Measurements from ENCODE around the gene USP47.

Gene USP47

DNA sequence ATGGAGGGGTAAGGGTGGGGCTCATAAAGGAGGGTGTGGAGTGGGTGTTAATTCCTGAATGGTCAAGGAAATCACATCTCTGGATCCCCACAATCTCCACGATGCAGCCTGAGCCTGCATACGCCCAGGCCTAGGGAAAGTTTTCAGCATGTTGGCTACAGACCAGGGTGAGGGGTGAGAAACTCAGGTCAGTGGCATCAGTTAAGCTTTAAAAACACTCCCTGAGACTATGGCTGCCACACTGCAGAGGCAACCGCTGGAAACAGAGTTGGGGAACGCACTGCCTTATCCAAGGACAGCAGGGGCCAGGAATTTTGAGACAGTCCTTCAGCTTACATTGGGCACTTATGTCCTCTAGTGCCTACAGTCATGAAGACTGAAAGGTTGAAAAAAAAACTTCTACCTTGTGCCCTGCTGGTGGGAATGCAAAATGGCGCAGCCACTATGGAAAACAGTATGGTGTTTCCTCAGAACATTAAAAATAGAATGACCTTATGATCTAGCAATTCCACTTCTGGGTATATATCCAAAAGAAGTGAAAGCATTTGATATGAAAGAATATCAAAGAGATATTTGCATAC lies 147.0 kb downstream of the USP47 start:
- H3K27ac ChIP-seq (ENCODE audit: poor library complexity, severe bottlenecking) = peak overlapping the region; percentile 52
- H3K27me3 ChIP-seq (ENCODE audit: insufficient read depth, poor library complexity, severe bottlenecking) = no peaks in the 10 kb centered on the region
- peaks cover 44% of the 10 kb centered on the region for H3K36me3 ChIP-seq (ENCODE audit: low read depth)
- ATAC-seq (ENCODE audit: low read depth) (no peak), DNase-seq (ENCODE audit: low spot score) (no peak)
- TF ChIP-seq, protein P1, sequence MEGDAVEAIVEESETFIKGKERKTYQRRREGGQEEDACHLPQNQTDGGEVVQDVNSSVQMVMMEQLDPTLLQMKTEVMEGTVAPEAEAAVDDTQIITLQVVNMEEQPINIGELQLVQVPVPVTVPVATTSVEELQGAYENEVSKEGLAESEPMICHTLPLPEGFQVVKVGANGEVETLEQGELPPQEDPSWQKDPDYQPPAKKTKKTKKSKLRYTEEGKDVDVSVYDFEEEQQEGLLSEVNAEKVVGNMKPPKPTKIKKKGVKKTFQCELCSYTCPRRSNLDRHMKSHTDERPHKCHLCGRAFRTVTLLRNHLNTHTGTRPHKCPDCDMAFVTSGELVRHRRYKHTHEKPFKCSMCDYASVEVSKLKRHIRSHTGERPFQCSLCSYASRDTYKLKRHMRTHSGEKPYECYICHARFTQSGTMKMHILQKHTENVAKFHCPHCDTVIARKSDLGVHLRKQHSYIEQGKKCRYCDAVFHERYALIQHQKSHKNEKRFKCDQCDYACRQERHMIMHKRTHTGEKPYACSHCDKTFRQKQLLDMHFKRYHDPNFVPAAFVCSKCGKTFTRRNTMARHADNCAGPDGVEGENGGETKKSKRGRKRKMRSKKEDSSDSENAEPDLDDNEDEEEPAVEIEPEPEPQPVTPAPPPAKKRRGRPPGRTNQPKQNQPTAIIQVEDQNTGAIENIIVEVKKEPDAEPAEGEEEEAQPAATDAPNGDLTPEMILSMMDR (IDR thresholded peaks at IDR 0.05; ENCODE audit: poor library complexity, severe bottlenecking) = no peak
- H3K4me1 ChIP-seq (ENCODE audit: insufficient read depth, poor library complexity, severe bottlenecking) = peaks cover 38% of the 10 kb centered on the region
- no peak overlapping the region for H3K4me3 ChIP-seq (ENCODE audit: severe bottlenecking)
- H3K9me3 ChIP-seq (ENCODE audit: severe bottlenecking) = no peaks in the 10 kb centered on the region

DNA sequence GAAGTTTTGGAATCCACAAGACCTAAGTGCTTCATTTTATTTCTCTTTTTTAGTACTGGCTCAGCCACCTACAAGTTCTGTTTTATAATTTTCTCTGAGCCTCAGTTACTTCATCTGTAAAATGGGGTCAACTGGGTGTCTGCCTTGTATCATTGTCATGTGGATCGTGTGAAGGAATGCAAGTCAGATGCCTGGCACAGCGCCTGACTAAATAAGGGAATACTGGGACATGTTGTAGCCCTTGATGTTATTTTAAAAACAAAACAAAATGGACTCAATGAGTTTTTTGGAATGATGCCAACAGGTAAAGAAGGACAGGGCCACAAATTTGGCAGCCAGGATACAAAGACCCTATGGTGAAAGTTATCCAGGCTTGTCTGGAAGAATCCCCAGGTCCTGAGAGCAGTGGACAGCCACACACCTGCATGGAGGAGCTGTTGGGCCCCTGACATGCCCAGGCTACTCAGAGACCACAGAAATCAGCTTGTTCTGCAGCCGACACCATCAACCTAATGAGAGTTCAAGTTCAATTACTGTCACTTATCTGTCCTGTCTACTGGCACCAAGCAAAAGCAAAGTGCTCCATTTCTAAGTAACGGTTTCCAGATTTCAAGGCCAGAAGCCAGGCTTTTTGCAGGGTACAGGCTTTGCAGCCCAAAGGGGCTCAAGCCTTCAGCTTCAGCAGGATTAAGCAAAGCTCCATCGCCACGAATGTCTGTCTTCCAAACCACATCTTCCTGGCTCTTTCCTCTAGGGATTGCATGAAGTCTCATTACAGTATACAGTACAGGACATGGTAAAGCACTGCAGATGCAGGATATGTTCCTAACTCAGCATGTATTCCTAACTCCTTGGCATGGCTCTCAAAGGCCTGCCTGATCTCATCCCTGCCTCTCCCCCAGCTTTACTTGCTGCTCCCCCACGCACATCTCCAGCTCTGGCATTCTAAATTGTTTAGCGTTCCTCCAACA lies 148.3 kb downstream of the USP47 start:
- H3K4me3 ChIP-seq (ENCODE audit: severe bottlenecking) = no peak overlapping the region
- H3K36me3 ChIP-seq (ENCODE audit: low read depth) = peaks cover 53% of the 10 kb centered on the region
- peaks cover 46% of the 10 kb centered on the region for H3K4me1 ChIP-seq (ENCODE audit: insufficient read depth, poor library complexity, severe bottlenecking)
- peak overlapping the region; percentile 72 for H3K27ac ChIP-seq (ENCODE audit: poor library complexity, severe bottlenecking)
- TF ChIP-seq, protein P1 (IDR thresholded peaks at IDR 0.05; ENCODE audit: poor library complexity, severe bottlenecking) = no peak
- ATAC-seq (ENCODE audit: low read depth) = no peak
- no peak for DNase-seq (ENCODE audit: low spot score)
- no peaks in the 10 kb centered on the region for H3K9me3 ChIP-seq (ENCODE audit: severe bottlenecking)
- H3K27me3 ChIP-seq (ENCODE audit: insufficient read depth, poor library complexity, severe bottlenecking) = no peaks in the 10 kb centered on the region

DNA sequence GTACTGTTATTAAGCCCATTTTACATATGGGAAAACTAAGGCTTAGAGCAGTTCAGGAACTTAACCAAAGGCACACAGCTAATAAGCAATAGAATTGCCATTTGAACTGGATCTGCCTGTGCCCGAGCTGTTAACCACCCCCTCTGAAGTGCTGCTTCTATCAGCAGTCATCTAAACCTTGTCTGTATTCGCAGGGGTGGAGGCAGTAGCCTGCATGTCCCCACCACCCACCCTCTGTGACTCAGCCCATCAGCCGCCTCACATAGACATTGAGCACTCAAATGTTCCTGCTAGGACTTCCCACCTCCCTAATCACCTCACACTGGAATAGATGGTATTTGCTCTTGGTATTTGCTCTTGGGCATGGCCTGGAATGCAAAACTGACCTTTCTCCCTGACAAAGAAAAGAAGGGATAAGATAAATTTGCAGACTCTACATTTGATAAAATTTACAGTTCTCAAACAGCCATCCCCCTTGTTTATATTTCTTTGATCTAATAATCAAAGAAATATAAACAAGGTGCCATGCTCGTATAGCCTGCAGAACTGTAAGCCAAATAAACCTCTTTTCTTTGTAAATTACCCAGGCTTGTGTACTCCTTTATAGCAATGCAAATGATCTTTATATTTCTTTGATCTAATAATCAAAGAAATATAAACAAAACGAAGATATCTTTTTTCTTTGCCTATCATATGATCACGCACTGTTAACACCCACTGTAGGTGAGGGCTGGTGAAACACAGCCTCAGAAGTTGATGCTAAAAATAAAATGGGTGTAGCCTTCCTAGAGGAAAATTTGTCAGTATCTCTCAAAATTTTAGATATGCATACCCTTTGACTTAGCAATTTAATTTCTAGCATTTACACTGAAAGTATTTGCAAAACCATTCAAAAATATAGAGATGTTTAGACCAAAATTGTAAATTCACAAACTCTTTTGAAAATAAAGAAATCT lies 150.8 kb downstream of the USP47 start:
- H3K4me3 ChIP-seq (ENCODE audit: severe bottlenecking) = no peak overlapping the region
- TF ChIP-seq, protein P1 (IDR thresholded peaks at IDR 0.05; ENCODE audit: poor library complexity, severe bottlenecking) = no peak
- ATAC-seq (ENCODE audit: low read depth) = peak; percentile 63
- H3K27me3 ChIP-seq (ENCODE audit: insufficient read depth, poor library complexity, severe bottlenecking) = no peaks in the 10 kb centered on the region
- no peak for DNase-seq (ENCODE audit: low spot score)
- H3K36me3 ChIP-seq (ENCODE audit: low read depth) = peaks cover 59% of the 10 kb centered on the region
- no peaks in the 10 kb centered on the region for H3K9me3 ChIP-seq (ENCODE audit: severe bottlenecking)
- peak overlapping the region; percentile 72 for H3K27ac ChIP-seq (ENCODE audit: poor library complexity, severe bottlenecking)
- H3K4me1 ChIP-seq (ENCODE audit: insufficient read depth, poor library complexity, severe bottlenecking) = peaks cover 41% of the 10 kb centered on the region

DNA sequence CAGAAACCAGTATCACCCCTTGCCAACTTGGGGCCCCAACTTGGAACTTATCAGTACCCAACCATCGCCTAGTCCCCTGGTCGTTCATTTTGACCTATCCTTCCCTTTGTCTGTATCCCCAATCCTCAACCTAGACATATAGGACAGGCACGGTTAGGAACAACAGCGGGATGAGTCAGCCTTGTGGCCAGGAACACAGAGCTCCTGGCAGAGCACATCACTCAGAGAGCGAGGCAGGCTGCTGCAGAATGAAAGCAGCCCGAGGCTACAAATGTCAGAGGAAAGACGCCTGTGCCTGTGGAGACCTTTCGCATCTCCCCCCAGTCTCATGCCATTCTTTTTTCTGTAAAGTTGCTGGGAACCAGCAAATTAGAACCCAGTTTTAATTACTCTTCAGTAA lies 152.1 kb downstream of the USP47 start:
- Histone ChIP-seq H3K4me3 (ENCODE audit: severe bottlenecking) (no peak overlapping the region), H3K27me3 (ENCODE audit: insufficient read depth, poor library complexity, severe bottlenecking) (no peaks in the 10 kb centered on the region), H3K4me1 (ENCODE audit: insufficient read depth, poor library complexity, severe bottlenecking) (peaks cover 34% of the 10 kb centered on the region), H3K9me3 (ENCODE audit: severe bottlenecking) (no peaks in the 10 kb centered on the region), H3K27ac (ENCODE audit: poor library complexity, severe bottlenecking) (peak overlapping the region; percentile 72), H3K36me3 (ENCODE audit: low read depth) (peaks cover 66% of the 10 kb centered on the region)
- TF ChIP-seq, protein P1 (IDR thresholded peaks at IDR 0.05; ENCODE audit: poor library complexity, severe bottlenecking) = no peak
- DNase-seq (ENCODE audit: low spot score) = peak; percentile 85
- peak; percentile 93 for ATAC-seq (ENCODE audit: low read depth)
